ENCODE data around the gene C14orf132. TPM values are rescaled to one million over a fixed set of nuclear protein-coding genes. Genes with fewer than 3 reads are reported as not detected.

Gene C14orf132
- total RNA-seq (2022) (1.3 and 2.6 TPM in 2 replicates), Bru-seq, nascent RNA (percentile 27 among the genes with signal in this experiment), BruChase-seq, experiment 1, labeled RNA remaining after a 6-hour chase (percentile 26 among the genes with signal in this experiment), BruChase-seq, experiment 2, labeled RNA remaining after a 2-hour chase (percentile 27 among the genes with signal in this experiment)
- long read RNA-seq, partial matches to known transcripts: 0 of 2 reads
- long read RNA-seq, other reads (novel, unspliced or antisense): 2 of 2 reads

- peak; percentile 50 for DNase-seq
- TF ChIP-seq, protein P1, sequence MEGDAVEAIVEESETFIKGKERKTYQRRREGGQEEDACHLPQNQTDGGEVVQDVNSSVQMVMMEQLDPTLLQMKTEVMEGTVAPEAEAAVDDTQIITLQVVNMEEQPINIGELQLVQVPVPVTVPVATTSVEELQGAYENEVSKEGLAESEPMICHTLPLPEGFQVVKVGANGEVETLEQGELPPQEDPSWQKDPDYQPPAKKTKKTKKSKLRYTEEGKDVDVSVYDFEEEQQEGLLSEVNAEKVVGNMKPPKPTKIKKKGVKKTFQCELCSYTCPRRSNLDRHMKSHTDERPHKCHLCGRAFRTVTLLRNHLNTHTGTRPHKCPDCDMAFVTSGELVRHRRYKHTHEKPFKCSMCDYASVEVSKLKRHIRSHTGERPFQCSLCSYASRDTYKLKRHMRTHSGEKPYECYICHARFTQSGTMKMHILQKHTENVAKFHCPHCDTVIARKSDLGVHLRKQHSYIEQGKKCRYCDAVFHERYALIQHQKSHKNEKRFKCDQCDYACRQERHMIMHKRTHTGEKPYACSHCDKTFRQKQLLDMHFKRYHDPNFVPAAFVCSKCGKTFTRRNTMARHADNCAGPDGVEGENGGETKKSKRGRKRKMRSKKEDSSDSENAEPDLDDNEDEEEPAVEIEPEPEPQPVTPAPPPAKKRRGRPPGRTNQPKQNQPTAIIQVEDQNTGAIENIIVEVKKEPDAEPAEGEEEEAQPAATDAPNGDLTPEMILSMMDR (IDR thresholded peaks at IDR 0.05; ENCODE audit: unreplicated experiment): no peak
- H3K27ac Mint-ChIP-seq (ENCODE audit: unreplicated experiment): no peak within 1 kb of the TSS
- peaks cover 62% of the 10 kb centered on the region for H3K27me3 Mint-ChIP-seq (ENCODE audit: unreplicated experiment)
- no TSS peak for BruUV-seq (replicated peaks)
- H3K4me3 Mint-ChIP-seq (ENCODE audit: low read depth, unreplicated experiment): peak within 1 kb of the TSS; percentile 72
- CTCF ChIA-PET: no interaction called here
- peaks cover 17% of the 10 kb centered on the region for H3K36me3 Mint-ChIP-seq (ENCODE audit: insufficient read depth, unreplicated experiment)
- intact Hi-C loops (cut with micrococcal nuclease; ENCODE audit: unreplicated experiment): no loop called here
- no peaks in the 10 kb centered on the region for H3K9me3 Mint-ChIP-seq (ENCODE audit: low read depth, unreplicated experiment)
- H3K4me1 Mint-ChIP-seq (ENCODE audit: low read depth, unreplicated experiment): peaks cover 14% of the 10 kb centered on the region
These were observed at the start of gene C14orf132 for GRCh38 chr14:96038920-96039632. C14orf132 (plus strand) TSS chr14:96039362; CDS start chr14:96039501, 139 bp downstream.

GRCh38 chr14:95993768-95994592 lies 45.2 kb upstream of the C14orf132 start:
- DNase-seq: peak; percentile 29
- TF ChIP-seq, protein P1 (IDR thresholded peaks at IDR 0.05; ENCODE audit: unreplicated experiment): peak; percentile 73
- no peak overlapping the region for H3K27ac Mint-ChIP-seq (ENCODE audit: unreplicated experiment)
- no TSS peak for BruUV-seq (replicated peaks)
- peaks cover 9% of the 10 kb centered on the region for H3K9me3 Mint-ChIP-seq (ENCODE audit: low read depth, unreplicated experiment)
- H3K4me3 Mint-ChIP-seq (ENCODE audit: low read depth, unreplicated experiment): no peak overlapping the region
- H3K4me1 Mint-ChIP-seq (ENCODE audit: low read depth, unreplicated experiment): no peaks in the 10 kb centered on the region
- peaks cover 85% of the 10 kb centered on the region for H3K27me3 Mint-ChIP-seq (ENCODE audit: unreplicated experiment)
- intact Hi-C loops (cut with micrococcal nuclease; ENCODE audit: unreplicated experiment): loop anchor here (1.0 to 5.0 kb wide), 5 partner anchors 99 to 551 kb away; no protein-coding TSS in a partner anchor
- no peaks in the 10 kb centered on the region for H3K36me3 Mint-ChIP-seq (ENCODE audit: insufficient read depth, unreplicated experiment)
- CTCF ChIA-PET: interaction anchor here (1.0 to 1.6 kb wide), 4 partner anchors 11 to 434 kb away, joined by 4 to 6 read pairs (median 4); no protein-coding TSS in a partner anchor

DNA sequence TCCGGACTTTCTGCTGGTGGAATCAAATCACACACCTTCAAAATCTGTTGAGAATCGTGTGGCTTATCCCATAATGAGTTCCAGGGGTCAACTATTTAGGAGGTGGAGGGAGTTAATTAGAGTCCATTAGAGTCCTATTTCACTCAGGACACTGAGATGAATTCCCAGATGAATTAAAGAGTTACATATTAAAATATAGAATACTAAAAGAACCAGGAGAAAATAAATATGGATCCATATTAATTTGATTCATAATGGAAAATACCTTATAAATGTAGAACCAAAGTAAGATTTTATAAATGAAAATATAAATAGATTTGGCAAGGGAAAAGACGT lies 44.6 kb upstream of the C14orf132 start:
- peaks cover 85% of the 10 kb centered on the region for H3K27me3 Mint-ChIP-seq (ENCODE audit: unreplicated experiment)
- no peak overlapping the region for H3K27ac Mint-ChIP-seq (ENCODE audit: unreplicated experiment)
- no peaks in the 10 kb centered on the region for H3K36me3 Mint-ChIP-seq (ENCODE audit: insufficient read depth, unreplicated experiment)
- no peak overlapping the region for H3K4me3 Mint-ChIP-seq (ENCODE audit: low read depth, unreplicated experiment)
- TF ChIP-seq, protein P1 (IDR thresholded peaks at IDR 0.05; ENCODE audit: unreplicated experiment): no peak
- peaks cover 9% of the 10 kb centered on the region for H3K9me3 Mint-ChIP-seq (ENCODE audit: low read depth, unreplicated experiment)
- DNase-seq: no peak
- CTCF ChIA-PET: interaction anchor here (1.0 to 1.6 kb wide), 4 partner anchors 11 to 435 kb away, joined by 4 to 6 read pairs (median 4); no protein-coding TSS in a partner anchor
- intact Hi-C loops (cut with micrococcal nuclease; ENCODE audit: unreplicated experiment): loop anchor here (1.0 to 5.0 kb wide), 4 partner anchors 100 to 552 kb away; no protein-coding TSS in a partner anchor
- H3K4me1 Mint-ChIP-seq (ENCODE audit: low read depth, unreplicated experiment): no peaks in the 10 kb centered on the region
- BruUV-seq (replicated peaks): no TSS peak

- Mint-ChIP-seq H3K27me3 (ENCODE audit: unreplicated experiment) (peaks cover 80% of the 10 kb centered on the region), H3K9me3 (ENCODE audit: low read depth, unreplicated experiment) (no peaks in the 10 kb centered on the region), H3K4me1 (ENCODE audit: low read depth, unreplicated experiment) (no peaks in the 10 kb centered on the region), H3K27ac (ENCODE audit: unreplicated experiment) (no peak overlapping the region), H3K36me3 (ENCODE audit: insufficient read depth, unreplicated experiment) (no peaks in the 10 kb centered on the region), H3K4me3 (ENCODE audit: low read depth, unreplicated experiment) (no peak overlapping the region)
- DNase-seq: no peak
- CTCF ChIA-PET: interaction anchor here (0.7 to 2.6 kb wide), 5 partner anchors 53 to 389 kb away, joined by 3 to 45 read pairs (median 5); no protein-coding TSS in a partner anchor
- TF ChIP-seq, protein P1 (IDR thresholded peaks at IDR 0.05; ENCODE audit: unreplicated experiment): no peak
- no TSS peak for BruUV-seq (replicated peaks)
- intact Hi-C loops (cut with micrococcal nuclease; ENCODE audit: unreplicated experiment): loop anchor here (1.0 to 5.0 kb wide), 3 partner anchors 54 to 279 kb away; no protein-coding TSS in a partner anchor
These were observed 40.5 kb upstream of the C14orf132 start for GRCh38 chr14:95998656-95999055.
